ENCODE results near the gene ICAM1.

- TF ChIP-seq CTCF (IDR thresholded peaks at IDR 0.05) = no peak
- no peak for TF ChIP-seq EP300 (IDR thresholded peaks at IDR 0.05)
These were observed 48.6 kb upstream of the ICAM1 start for GRCh38 chr19:10222201-10222890.
